ENCODE results near the gene NRROS. TPM values are rescaled to one million over a fixed set of nuclear protein-coding genes. Genes with fewer than 3 reads are reported as not detected.

NRROS gene
- total and polyA plus RNA-seq, 2 experiments from 2014 or later: 0.33 TPM; not detected in 1

- Histone ChIP-seq H2AFZ (no peak overlapping the region), H4K20me1 (ENCODE audit: insufficient read depth, poor library complexity, severe bottlenecking) (no peaks in the 10 kb centered on the region), H3K27me3 (peaks cover 20% of the 10 kb centered on the region), H3K4me3 (no peak overlapping the region), H3K36me3 (replicated peaks; ENCODE audit: insufficient read depth, low read depth) (no peaks in the 10 kb centered on the region), H3K27ac (no peak overlapping the region), H3K9me2 (replicated peaks; ENCODE audit: insufficient read depth) (no peaks in the 10 kb centered on the region), H3K79me2 (no peaks in the 10 kb centered on the region), H3K9me3 (ENCODE audit: low read depth) (no peaks in the 10 kb centered on the region), H3K4me2 (no peak overlapping the region), H3K4me1 (ENCODE audit: insufficient read depth) (peaks cover 4% of the 10 kb centered on the region)
- no peak for DNase-seq (ENCODE audit: low spot score)
- TF ChIP-seq EZH2 (IDR thresholded peaks at IDR 0.05; ENCODE audit: borderline replicate concordance) (no peak), CTCF (IDR thresholded peaks at IDR 0.05; ENCODE audit: poor library complexity) (no peak), EZH2phosphoT487 (IDR thresholded peaks at IDR 0.05; ENCODE audit: low read depth, severe bottlenecking, unreplicated experiment) (no peak)
- 92% methylated on average over 11 of the region's 11 CpGs for WGBS (ENCODE audit: low lambda C conversion rate, missing lambda C conversion rate)
Observed at GRCh38 chr3:196642434-196642833, 2.9 kb downstream of the NRROS start.

DNA sequence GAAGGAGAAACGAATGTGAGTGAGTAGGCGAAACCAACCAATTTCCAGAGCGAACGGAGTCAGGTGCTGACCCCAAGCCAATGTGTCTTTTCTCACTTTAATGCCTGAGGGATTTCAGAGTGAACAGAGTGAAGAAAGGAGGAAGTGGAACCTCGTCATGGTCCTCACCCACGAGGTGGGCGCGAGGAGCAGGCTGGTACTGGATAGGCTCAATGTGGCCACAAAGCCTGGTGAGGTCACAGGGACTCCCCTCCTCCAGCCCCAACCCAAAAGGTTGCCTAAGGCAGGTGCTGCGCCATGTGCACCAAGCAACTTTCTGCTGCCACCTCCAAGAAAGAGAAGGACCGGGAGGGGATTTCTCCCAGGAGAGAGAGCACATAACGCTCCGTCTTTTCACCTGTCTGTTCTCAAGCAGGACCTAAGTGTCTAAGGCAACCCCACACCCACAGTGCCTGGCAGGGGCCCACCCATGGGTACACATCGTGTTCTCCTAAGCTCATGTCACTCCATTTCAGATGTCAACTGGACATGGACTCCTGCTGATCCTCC lies 3.8 kb downstream of the NRROS start:
- Histone ChIP-seq H3K4me2 (no peak overlapping the region), H3K4me3 (no peak overlapping the region), H2AFZ (no peak overlapping the region), H3K27me3 (peaks cover 20% of the 10 kb centered on the region), H3K4me1 (ENCODE audit: insufficient read depth) (peaks cover 4% of the 10 kb centered on the region), H3K36me3 (replicated peaks; ENCODE audit: insufficient read depth, low read depth) (no peaks in the 10 kb centered on the region), H3K9me3 (ENCODE audit: low read depth) (no peaks in the 10 kb centered on the region), H4K20me1 (ENCODE audit: insufficient read depth, poor library complexity, severe bottlenecking) (no peaks in the 10 kb centered on the region), H3K79me2 (no peaks in the 10 kb centered on the region), H3K9me2 (replicated peaks; ENCODE audit: insufficient read depth) (no peaks in the 10 kb centered on the region), H3K27ac (no peak overlapping the region)
- no peak for DNase-seq (ENCODE audit: low spot score)
- TF ChIP-seq EZH2 (IDR thresholded peaks at IDR 0.05; ENCODE audit: borderline replicate concordance) (no peak), CTCF (IDR thresholded peaks at IDR 0.05; ENCODE audit: poor library complexity) (no peak), EZH2phosphoT487 (IDR thresholded peaks at IDR 0.05; ENCODE audit: low read depth, severe bottlenecking, unreplicated experiment) (no peak)
- WGBS (ENCODE audit: low lambda C conversion rate, missing lambda C conversion rate): 90% methylated on average over 13 of the region's 13 CpGs

DNA sequence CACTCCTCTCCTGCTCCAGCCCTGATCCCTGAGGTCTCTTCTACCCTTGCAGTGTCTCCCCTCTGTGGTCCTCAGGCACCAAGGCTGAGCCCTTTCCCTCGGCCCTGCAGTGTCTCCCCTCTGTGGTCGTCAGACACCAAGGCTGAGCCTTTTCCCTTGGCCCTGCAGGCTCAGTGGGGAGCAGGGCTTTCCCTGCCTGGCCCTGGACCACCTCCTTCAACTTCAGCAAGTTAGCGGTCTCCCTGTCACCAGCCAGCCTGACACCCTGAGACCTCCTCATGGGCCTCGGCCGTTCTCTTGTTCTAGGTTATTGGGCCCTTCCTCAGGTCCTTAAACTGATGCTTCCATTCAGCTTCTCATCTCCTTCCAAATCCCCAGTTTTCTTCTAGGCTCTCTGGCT lies 4.3 kb downstream of the NRROS start:
- Histone ChIP-seq H4K20me1 (ENCODE audit: insufficient read depth, poor library complexity, severe bottlenecking) (no peaks in the 10 kb centered on the region), H3K79me2 (no peaks in the 10 kb centered on the region), H3K9me2 (replicated peaks; ENCODE audit: insufficient read depth) (no peaks in the 10 kb centered on the region), H2AFZ (no peak overlapping the region), H3K4me3 (no peak overlapping the region), H3K4me1 (ENCODE audit: insufficient read depth) (peaks cover 4% of the 10 kb centered on the region), H3K27me3 (peaks cover 16% of the 10 kb centered on the region), H3K4me2 (no peak overlapping the region), H3K27ac (no peak overlapping the region), H3K36me3 (replicated peaks; ENCODE audit: insufficient read depth, low read depth) (no peaks in the 10 kb centered on the region), H3K9me3 (ENCODE audit: low read depth) (no peaks in the 10 kb centered on the region)
- no peak for TF ChIP-seq CTCF (IDR thresholded peaks at IDR 0.05; ENCODE audit: poor library complexity)
- no peak for TF ChIP-seq EZH2 (IDR thresholded peaks at IDR 0.05; ENCODE audit: borderline replicate concordance)
- no peak for TF ChIP-seq EZH2phosphoT487 (IDR thresholded peaks at IDR 0.05; ENCODE audit: low read depth, severe bottlenecking, unreplicated experiment)
- WGBS (ENCODE audit: low lambda C conversion rate, missing lambda C conversion rate): 82% methylated on average over 5 of the region's 5 CpGs
- DNase-seq (ENCODE audit: low spot score): no peak

All from hepatocyte (in vitro differentiated cells).